ENCODE measurements around the gene PPP4R3A.

- TF ChIP-seq, protein P1, sequence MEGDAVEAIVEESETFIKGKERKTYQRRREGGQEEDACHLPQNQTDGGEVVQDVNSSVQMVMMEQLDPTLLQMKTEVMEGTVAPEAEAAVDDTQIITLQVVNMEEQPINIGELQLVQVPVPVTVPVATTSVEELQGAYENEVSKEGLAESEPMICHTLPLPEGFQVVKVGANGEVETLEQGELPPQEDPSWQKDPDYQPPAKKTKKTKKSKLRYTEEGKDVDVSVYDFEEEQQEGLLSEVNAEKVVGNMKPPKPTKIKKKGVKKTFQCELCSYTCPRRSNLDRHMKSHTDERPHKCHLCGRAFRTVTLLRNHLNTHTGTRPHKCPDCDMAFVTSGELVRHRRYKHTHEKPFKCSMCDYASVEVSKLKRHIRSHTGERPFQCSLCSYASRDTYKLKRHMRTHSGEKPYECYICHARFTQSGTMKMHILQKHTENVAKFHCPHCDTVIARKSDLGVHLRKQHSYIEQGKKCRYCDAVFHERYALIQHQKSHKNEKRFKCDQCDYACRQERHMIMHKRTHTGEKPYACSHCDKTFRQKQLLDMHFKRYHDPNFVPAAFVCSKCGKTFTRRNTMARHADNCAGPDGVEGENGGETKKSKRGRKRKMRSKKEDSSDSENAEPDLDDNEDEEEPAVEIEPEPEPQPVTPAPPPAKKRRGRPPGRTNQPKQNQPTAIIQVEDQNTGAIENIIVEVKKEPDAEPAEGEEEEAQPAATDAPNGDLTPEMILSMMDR (IDR thresholded peaks at IDR 0.05): no peak
- no peak for TF ChIP-seq POLR2A (IDR thresholded peaks at IDR 0.05)
Observed at GRCh38 chr14:91466192-91466591, 43.9 kb downstream of the PPP4R3A start.

Measured in breast epithelium (tissue), 3 donors.